Fibroblast of lung (primary cell): ENCODE data around the gene ATP1A3.

Source experiments
- EZH2 ChIP-seq: IDR thresholded peaks from 2 replicates; pipeline ENCODE4 v1.5.1; 2012; ENCODE audit warnings: low read length, control low read depth, mild to moderate bottlenecking; ENCODE audit errors: missing control alignments
- TF ChIP-seq, protein P1 (sequence below), 2 donors: IDR thresholded peaks in 1 of 2; conservative IDR thresholded peaks in 1 of 2; 1 replicate in 1 of 2; 2 replicates in 1 of 2; pipeline ENCODE4 v1.5.1; 2011 to 2012; ENCODE audit warnings: low read length in 2 of 2, control low read depth in 1 of 2, inconsistent platforms in 1 of 2, low read depth in 1 of 2, mild to moderate bottlenecking in 1 of 2

DNA sequence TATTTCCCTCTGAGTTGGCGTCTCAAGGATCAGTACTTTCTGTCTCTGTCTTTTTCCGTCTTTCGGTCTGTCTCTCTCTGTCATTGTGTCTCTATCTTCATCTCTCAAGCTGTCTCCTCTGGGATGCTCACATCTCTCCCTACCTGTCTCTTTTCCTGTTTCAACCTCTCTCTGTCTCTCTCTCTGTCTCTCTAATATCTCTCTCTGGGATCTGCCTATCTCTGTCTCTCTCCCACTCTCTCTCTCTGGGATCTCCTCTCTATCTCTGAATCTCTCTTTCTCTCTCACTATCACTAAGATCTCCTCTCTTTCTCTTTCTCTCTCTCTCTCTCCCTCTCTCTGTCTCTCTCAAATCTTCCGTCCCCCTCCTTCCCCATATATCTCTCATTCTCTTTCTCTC lies 4.0 kb downstream of the ATP1A3 start:
- TF ChIP-seq, protein P1, sequence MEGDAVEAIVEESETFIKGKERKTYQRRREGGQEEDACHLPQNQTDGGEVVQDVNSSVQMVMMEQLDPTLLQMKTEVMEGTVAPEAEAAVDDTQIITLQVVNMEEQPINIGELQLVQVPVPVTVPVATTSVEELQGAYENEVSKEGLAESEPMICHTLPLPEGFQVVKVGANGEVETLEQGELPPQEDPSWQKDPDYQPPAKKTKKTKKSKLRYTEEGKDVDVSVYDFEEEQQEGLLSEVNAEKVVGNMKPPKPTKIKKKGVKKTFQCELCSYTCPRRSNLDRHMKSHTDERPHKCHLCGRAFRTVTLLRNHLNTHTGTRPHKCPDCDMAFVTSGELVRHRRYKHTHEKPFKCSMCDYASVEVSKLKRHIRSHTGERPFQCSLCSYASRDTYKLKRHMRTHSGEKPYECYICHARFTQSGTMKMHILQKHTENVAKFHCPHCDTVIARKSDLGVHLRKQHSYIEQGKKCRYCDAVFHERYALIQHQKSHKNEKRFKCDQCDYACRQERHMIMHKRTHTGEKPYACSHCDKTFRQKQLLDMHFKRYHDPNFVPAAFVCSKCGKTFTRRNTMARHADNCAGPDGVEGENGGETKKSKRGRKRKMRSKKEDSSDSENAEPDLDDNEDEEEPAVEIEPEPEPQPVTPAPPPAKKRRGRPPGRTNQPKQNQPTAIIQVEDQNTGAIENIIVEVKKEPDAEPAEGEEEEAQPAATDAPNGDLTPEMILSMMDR (conservative IDR thresholded peaks at IDR 0.05 in 1 of 2, IDR thresholded peaks at IDR 0.05 in 1 of 2; ENCODE audit: low read depth in 1 of 2, low read length in 2 of 2): no peak
- TF ChIP-seq EZH2: no peak
